Measurements from ENCODE around the gene MAST2. TPM values are rescaled to one million over a fixed set of nuclear protein-coding genes. Genes with fewer than 3 reads are reported as not detected.
A peak's percentile ranks its signal among the peaks of the same experiment; 100 is the strongest.

MAST2 gene
- total RNA-seq, 1 experiment from 2014 or later: 77.0 TPM

GRCh38 chr1:46064708-46065107 is 261.3 kb downstream of the MAST2 start:
- H3K27me3 ChIP-seq (ENCODE audit: control insufficient read depth, insufficient read depth, low read length): no peaks in the 10 kb centered on the region
- ATAC-seq (no peak), DNase-seq (ENCODE audit: low read depth, low spot score) (no peak)
- BruUV-seq (replicated peaks): no TSS peak
- in situ Hi-C loops (cut with HindIII; ENCODE audit: low pct_unique_long_range_greater_than_20kb, low sequenced_read_pairs) (no loop called here), intact Hi-C loops (cut with micrococcal nuclease; ENCODE audit: unreplicated experiment) (no loop called here)
- H3K4me1 ChIP-seq (ENCODE audit: control insufficient read depth, insufficient read depth, low read length): no peaks in the 10 kb centered on the region
- POLR2A ChIA-PET: interaction anchor here (0.7 to 0.9 kb wide), 2 partner anchors 10 to 40 kb away, joined by 3 to 6 read pairs; no protein-coding TSS in a partner anchor
- H3K4me3 ChIP-seq (ENCODE audit: low read depth in 2 of 2, low read length in 2 of 2): no peak overlapping the region
- no peaks in the 10 kb centered on the region for H3K9me3 ChIP-seq (ENCODE audit: control insufficient read depth, insufficient read depth, low read depth, low read length)
- H3K36me3 ChIP-seq (ENCODE audit: control insufficient read depth, insufficient read depth, low read length): peaks cover 7% of the 10 kb centered on the region
- no peak overlapping the region for H3K27ac ChIP-seq (ENCODE audit: low read length)
- no peak for TF ChIP-seq SIN3A (IDR thresholded peaks at IDR 0.05; ENCODE audit: borderline replicate concordance, insufficient read depth, low read depth, low read length)
- no peak for TF ChIP-seq TCF7L2 (IDR thresholded peaks at IDR 0.05; ENCODE audit: low read depth, low read length)
- no peak for TF ChIP-seq REST (IDR thresholded peaks at IDR 0.05; ENCODE audit: insufficient read depth in 1 of 2, low read depth in 2 of 2, low read length in 1 of 2)
- TF ChIP-seq POLR2AphosphoS5 (IDR thresholded peaks at IDR 0.05; ENCODE audit: low read depth, low read length): no peak
- no peak for TF ChIP-seq CTCF (IDR thresholded peaks at IDR 0.05)
- CTCF ChIA-PET: no interaction called here

GRCh38 chr1:46065405-46065804 is 262.0 kb downstream of the MAST2 start:
- intact Hi-C loops (cut with micrococcal nuclease; ENCODE audit: unreplicated experiment): no loop called here
- ChIA-PET CTCF (no interaction called here), POLR2A (no interaction called here)
- Histone ChIP-seq H3K4me1 (ENCODE audit: control insufficient read depth, insufficient read depth, low read length) (no peaks in the 10 kb centered on the region), H3K4me3 (ENCODE audit: low read depth in 2 of 2, low read length in 2 of 2) (no peak overlapping the region), H3K27me3 (ENCODE audit: control insufficient read depth, insufficient read depth, low read length) (no peaks in the 10 kb centered on the region), H3K36me3 (ENCODE audit: control insufficient read depth, insufficient read depth, low read length) (peaks cover 7% of the 10 kb centered on the region), H3K27ac (ENCODE audit: low read length) (no peak overlapping the region), H3K9me3 (ENCODE audit: control insufficient read depth, insufficient read depth, low read depth, low read length) (no peaks in the 10 kb centered on the region)
- no peak for TF ChIP-seq TCF7L2 (IDR thresholded peaks at IDR 0.05; ENCODE audit: low read depth, low read length)
- BruUV-seq (replicated peaks): no TSS peak
- no peak for ATAC-seq
- in situ Hi-C loops (cut with HindIII; ENCODE audit: low pct_unique_long_range_greater_than_20kb, low sequenced_read_pairs): no loop called here
- DNase-seq (ENCODE audit: low read depth, low spot score): no peak

GRCh38 chr1:46067652-46068051 is 264.2 kb downstream of the MAST2 start:
- ChIA-PET CTCF (no interaction called here), POLR2A (no interaction called here)
- H3K36me3 ChIP-seq (ENCODE audit: control insufficient read depth, insufficient read depth, low read length): no peaks in the 10 kb centered on the region
- H3K4me3 ChIP-seq (ENCODE audit: low read depth in 2 of 2, low read length in 2 of 2): no peak overlapping the region
- TF ChIP-seq REST (IDR thresholded peaks at IDR 0.05; ENCODE audit: insufficient read depth in 1 of 2, low read depth in 2 of 2, low read length in 1 of 2) (no peak), POLR2AphosphoS5 (IDR thresholded peaks at IDR 0.05; ENCODE audit: low read depth, low read length) (no peak), SIN3A (IDR thresholded peaks at IDR 0.05; ENCODE audit: borderline replicate concordance, insufficient read depth, low read depth, low read length) (no peak), CTCF (IDR thresholded peaks at IDR 0.05) (no peak), TCF7L2 (IDR thresholded peaks at IDR 0.05; ENCODE audit: low read depth, low read length) (no peak)
- intact Hi-C loops (cut with micrococcal nuclease; ENCODE audit: unreplicated experiment): no loop called here
- no peaks in the 10 kb centered on the region for H3K9me3 ChIP-seq (ENCODE audit: control insufficient read depth, insufficient read depth, low read depth, low read length)
- BruUV-seq (replicated peaks): TSS peak; percentile 46
- no peaks in the 10 kb centered on the region for H3K27me3 ChIP-seq (ENCODE audit: control insufficient read depth, insufficient read depth, low read length)
- ATAC-seq: no peak
- no peaks in the 10 kb centered on the region for H3K4me1 ChIP-seq (ENCODE audit: control insufficient read depth, insufficient read depth, low read length)
- in situ Hi-C loops (cut with HindIII; ENCODE audit: low pct_unique_long_range_greater_than_20kb, low sequenced_read_pairs): no loop called here
- H3K27ac ChIP-seq (ENCODE audit: low read length): no peak overlapping the region
- DNase-seq (ENCODE audit: low read depth, low spot score): no peak
